ENCODE data around the gene DHX58. TPM values are rescaled to one million over a fixed set of nuclear protein-coding genes. Genes with fewer than 3 reads are reported as not detected.

Gene DHX58
- total and polyA plus RNA-seq, 2 donors from 2014 or later: 22.1 to 27.5 TPM

GRCh38 chr17:42053731-42054500 is 58.6 kb downstream of the DHX58 start:
- Histone ChIP-seq H3K9me3 (ENCODE audit: control insufficient read depth in 2 of 3, insufficient read depth in 1 of 3, low read length in 3 of 3) (no peaks in the 10 kb centered on the region), H3K27ac (ENCODE audit: low read depth in 2 of 2, low read length in 2 of 2) (no peak overlapping the region), H3K36me3 (ENCODE audit: control insufficient read depth in 2 of 3, insufficient read depth in 3 of 3, low read length in 3 of 3) (no peaks in the 10 kb centered on the region), H3K9ac (ENCODE audit: low read length in 3 of 3) (no peak overlapping the region), H3K4me3 (ENCODE audit: low read length in 3 of 3) (no peak overlapping the region), H3K4me1 (ENCODE audit: control insufficient read depth in 2 of 3, insufficient read depth in 2 of 3, low read depth in 1 of 3, low read length in 3 of 3) (peaks cover 0 to 2% (median 0%) of the 10 kb centered on the region in 3 donors), H3K27me3 (ENCODE audit: control insufficient read depth, insufficient read depth, low read length) (no peaks in the 10 kb centered on the region)
- TF ChIP-seq CTCF (IDR thresholded peaks at IDR 0.05; ENCODE audit: borderline replicate concordance, extremely low read depth, insufficient read depth): no peak
- peak in 4 of 5 donors; percentile 58 to 77 (median 74) for DNase-seq
- no peak for FAIRE-seq
- intact Hi-C loops (cut with DNase I): no loop called here

GRCh38 chr17:42052346-42052877 is 60.1 kb downstream of the DHX58 start:
- TF ChIP-seq CTCF (IDR thresholded peaks at IDR 0.05; ENCODE audit: borderline replicate concordance, extremely low read depth, insufficient read depth): no peak
- H3K36me3 ChIP-seq (ENCODE audit: control insufficient read depth in 2 of 3, insufficient read depth in 3 of 3, low read length in 3 of 3): no peaks in the 10 kb centered on the region
- DNase-seq (no peak), FAIRE-seq (no peak)
- no peak overlapping the region for H3K9ac ChIP-seq (ENCODE audit: low read length in 3 of 3)
- peaks cover 0 to 2% (median 0%) of the 10 kb centered on the region in 3 donors for H3K4me1 ChIP-seq (ENCODE audit: control insufficient read depth in 2 of 3, insufficient read depth in 2 of 3, low read depth in 1 of 3, low read length in 3 of 3)
- H3K9me3 ChIP-seq (ENCODE audit: control insufficient read depth in 2 of 3, insufficient read depth in 1 of 3, low read length in 3 of 3): no peaks in the 10 kb centered on the region
- no peaks in the 10 kb centered on the region for H3K27me3 ChIP-seq (ENCODE audit: control insufficient read depth, insufficient read depth, low read length)
- no peak overlapping the region for H3K4me3 ChIP-seq (ENCODE audit: low read length in 3 of 3)
- H3K27ac ChIP-seq (ENCODE audit: low read depth in 2 of 2, low read length in 2 of 2): no peak overlapping the region
- intact Hi-C loops (cut with DNase I): no loop called here

- intact Hi-C loops (cut with DNase I): no loop called here
- Histone ChIP-seq H3K4me3 (ENCODE audit: low read length in 3 of 3) (no peak overlapping the region), H3K27me3 (ENCODE audit: control insufficient read depth, insufficient read depth, low read length) (no peaks in the 10 kb centered on the region), H3K4me1 (ENCODE audit: control insufficient read depth in 2 of 3, insufficient read depth in 2 of 3, low read depth in 1 of 3, low read length in 3 of 3) (peaks cover 0 to 2% (median 0%) of the 10 kb centered on the region in 3 donors), H3K36me3 (ENCODE audit: control insufficient read depth in 2 of 3, insufficient read depth in 3 of 3, low read length in 3 of 3) (no peaks in the 10 kb centered on the region), H3K9ac (ENCODE audit: low read length in 3 of 3) (no peak overlapping the region), H3K9me3 (ENCODE audit: control insufficient read depth in 2 of 3, insufficient read depth in 1 of 3, low read length in 3 of 3) (no peaks in the 10 kb centered on the region), H3K27ac (ENCODE audit: low read depth in 2 of 2, low read length in 2 of 2) (no peak overlapping the region)
- TF ChIP-seq CTCF (IDR thresholded peaks at IDR 0.05; ENCODE audit: borderline replicate concordance, extremely low read depth, insufficient read depth): no peak
- no peak for FAIRE-seq
- no peak for DNase-seq
These were observed 60.9 kb downstream of the DHX58 start for GRCh38 chr17:42051645-42052044.

Other genes starting within 250 kb of the DHX58 start
- 16.1 TPM for gene KLHL11, start 247.3 kb downstream of the DHX58 start, total RNA-seq
- gene KLHL11, start 247.3 kb downstream of the DHX58 start, polyA plus RNA-seq (ENCODE audit: insufficient read depth, low read depth, low replicate concordance): 0.37 TPM
- 104 TPM for gene ACLY, start 193.8 kb downstream of the DHX58 start, total RNA-seq
- gene ACLY, start 193.8 kb downstream of the DHX58 start, polyA plus RNA-seq (ENCODE audit: insufficient read depth, low read depth, low replicate concordance): 33.7 TPM
- 6.0 TPM for gene ODAD4, start 182.1 kb downstream of the DHX58 start, total RNA-seq
- gene ODAD4, start 182.1 kb downstream of the DHX58 start, polyA plus RNA-seq (ENCODE audit: insufficient read depth, low read depth, low replicate concordance): 4.6 TPM
- 87.5 TPM for gene CNP, start 145.9 kb downstream of the DHX58 start, total RNA-seq
- 64.0 TPM for gene CNP, start 145.9 kb downstream of the DHX58 start, polyA plus RNA-seq (ENCODE audit: insufficient read depth, low read depth, low replicate concordance)
- gene DNAJC7, start 95.3 kb downstream of the DHX58 start, total RNA-seq: 88.1 TPM
- gene DNAJC7, start 95.3 kb downstream of the DHX58 start, polyA plus RNA-seq (ENCODE audit: insufficient read depth, low read depth, low replicate concordance): 141 TPM
- gene NKIRAS2, start 92.6 kb downstream of the DHX58 start, total RNA-seq: 26.8 TPM
- 21.2 TPM for gene NKIRAS2, start 92.6 kb downstream of the DHX58 start, polyA plus RNA-seq (ENCODE audit: insufficient read depth, low read depth, low replicate concordance)
- 3.8 TPM for gene C17orf113, start 62.1 kb downstream of the DHX58 start, total RNA-seq
- gene C17orf113, start 62.1 kb downstream of the DHX58 start, polyA plus RNA-seq (ENCODE audit: insufficient read depth, low read depth, low replicate concordance): 1.1 TPM
- gene ZNF385C, start 14.2 kb downstream of the DHX58 start, total RNA-seq: 1.2 TPM
- 1.1 TPM for gene ZNF385C, start 14.2 kb downstream of the DHX58 start, polyA plus RNA-seq (ENCODE audit: insufficient read depth, low read depth, low replicate concordance)
- gene KAT2A, start 8.7 kb upstream of the DHX58 start, total RNA-seq: 38.6 TPM
- 38.6 TPM for gene KAT2A, start 8.7 kb upstream of the DHX58 start, polyA plus RNA-seq (ENCODE audit: insufficient read depth, low read depth, low replicate concordance)
- not detected for gene HSPB9, start 10.1 kb upstream of the DHX58 start, total RNA-seq
- gene HSPB9, start 10.1 kb upstream of the DHX58 start, polyA plus RNA-seq (ENCODE audit: insufficient read depth, low read depth, low replicate concordance): 0.99 TPM
- gene RAB5C, start 42.3 kb upstream of the DHX58 start, total RNA-seq: 159 TPM
- gene RAB5C, start 42.3 kb upstream of the DHX58 start, polyA plus RNA-seq (ENCODE audit: insufficient read depth, low read depth, low replicate concordance): 286 TPM
- 0.35 TPM for gene KCNH4, start 68.4 kb upstream of the DHX58 start, total RNA-seq
- not detected for gene KCNH4, start 68.4 kb upstream of the DHX58 start, polyA plus RNA-seq (ENCODE audit: insufficient read depth, low read depth, low replicate concordance)
- not detected for gene HCRT, start 72.7 kb upstream of the DHX58 start, total RNA-seq
- gene HCRT, start 72.7 kb upstream of the DHX58 start, polyA plus RNA-seq (ENCODE audit: insufficient read depth, low read depth, low replicate concordance): not detected
- 41.2 TPM for gene GHDC, start 81.8 kb upstream of the DHX58 start, total RNA-seq
- gene GHDC, start 81.8 kb upstream of the DHX58 start, polyA plus RNA-seq (ENCODE audit: insufficient read depth, low read depth, low replicate concordance): 37.0 TPM
- gene STAT5B, start 163.7 kb upstream of the DHX58 start, total RNA-seq: 68.0 TPM
- 20.4 TPM for gene STAT5B, start 163.7 kb upstream of the DHX58 start, polyA plus RNA-seq (ENCODE audit: insufficient read depth, low read depth, low replicate concordance)
- gene STAT5A, start 175.8 kb upstream of the DHX58 start, total RNA-seq: 47.9 TPM
- 11.5 TPM for gene STAT5A, start 175.8 kb upstream of the DHX58 start, polyA plus RNA-seq (ENCODE audit: insufficient read depth, low read depth, low replicate concordance)